Measurements from ENCODE around the gene DNAJC15. TPM values are rescaled to one million over a fixed set of nuclear protein-coding genes. Genes with fewer than 3 reads are reported as not detected.

The DNAJC15 gene
- total RNA-seq, 1 experiment from 2014 or later: 20.3 TPM

DNA sequence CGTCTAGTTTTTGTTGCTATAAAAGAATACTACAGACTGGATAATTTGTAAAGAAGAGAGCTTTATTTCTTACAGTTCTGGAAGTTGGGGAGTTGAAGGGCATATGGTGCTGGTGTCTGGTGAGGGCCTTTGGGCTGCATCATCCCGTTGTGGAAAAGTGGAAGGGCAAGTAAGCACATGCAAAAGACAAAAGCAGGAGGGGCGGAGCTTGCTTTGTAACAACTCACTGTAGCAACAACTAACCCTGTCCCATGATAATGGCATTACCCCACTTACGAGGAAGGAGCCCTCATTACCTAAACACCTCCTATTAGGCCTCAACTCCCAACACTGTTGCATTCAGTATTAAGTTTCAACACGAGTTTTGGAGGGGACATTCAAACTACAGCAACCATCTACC, 7.2 kb upstream of the DNAJC15 start:
- in situ Hi-C loops (cut with HindIII; ENCODE audit: low pct_unique_long_range_greater_than_20kb, low sequenced_read_pairs): no loop called here
- ChIA-PET POLR2A (no interaction called here), CTCF (no interaction called here)

DNA sequence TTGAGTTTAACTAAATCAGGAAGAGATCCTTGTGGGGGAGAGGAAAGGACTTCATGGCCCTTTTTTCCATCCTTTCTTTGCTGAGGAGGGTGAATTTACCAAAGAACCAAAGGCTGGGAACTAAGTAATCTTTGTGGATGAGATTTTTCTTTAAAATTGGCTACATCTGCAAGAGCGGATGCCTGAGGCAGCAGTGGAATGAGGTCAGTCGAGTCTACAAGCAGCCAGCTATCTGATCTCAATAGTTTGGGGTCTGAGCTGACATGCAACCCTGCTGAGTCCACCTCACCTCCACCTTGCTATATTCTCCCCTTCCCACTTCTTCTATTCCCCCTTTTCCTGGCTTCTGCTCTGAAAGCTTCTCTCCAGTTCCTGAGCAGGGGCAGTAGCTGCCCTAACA, 3.6 kb upstream of the DNAJC15 start:
- Histone ChIP-seq H3K4me1 (ENCODE audit: control insufficient read depth, insufficient read depth, low read length) (no peaks in the 10 kb centered on the region), H3K27me3 (ENCODE audit: control insufficient read depth, insufficient read depth, low read length) (no peaks in the 10 kb centered on the region), H3K9me3 (ENCODE audit: control insufficient read depth, insufficient read depth, low read depth, low read length) (no peaks in the 10 kb centered on the region), H3K27ac (ENCODE audit: low read length) (no peak overlapping the region), H3K4me3 (ENCODE audit: low read depth in 2 of 2, low read length in 2 of 2) (no peak overlapping the region), H3K36me3 (ENCODE audit: control insufficient read depth, insufficient read depth, low read length) (no peaks in the 10 kb centered on the region)
- TF ChIP-seq POLR2AphosphoS5 (IDR thresholded peaks at IDR 0.05; ENCODE audit: low read depth, low read length) (no peak), SIN3A (IDR thresholded peaks at IDR 0.05; ENCODE audit: borderline replicate concordance, insufficient read depth, low read depth, low read length) (no peak), TCF7L2 (IDR thresholded peaks at IDR 0.05; ENCODE audit: low read depth, low read length) (no peak)
- TF ChIP-seq, protein P1, sequence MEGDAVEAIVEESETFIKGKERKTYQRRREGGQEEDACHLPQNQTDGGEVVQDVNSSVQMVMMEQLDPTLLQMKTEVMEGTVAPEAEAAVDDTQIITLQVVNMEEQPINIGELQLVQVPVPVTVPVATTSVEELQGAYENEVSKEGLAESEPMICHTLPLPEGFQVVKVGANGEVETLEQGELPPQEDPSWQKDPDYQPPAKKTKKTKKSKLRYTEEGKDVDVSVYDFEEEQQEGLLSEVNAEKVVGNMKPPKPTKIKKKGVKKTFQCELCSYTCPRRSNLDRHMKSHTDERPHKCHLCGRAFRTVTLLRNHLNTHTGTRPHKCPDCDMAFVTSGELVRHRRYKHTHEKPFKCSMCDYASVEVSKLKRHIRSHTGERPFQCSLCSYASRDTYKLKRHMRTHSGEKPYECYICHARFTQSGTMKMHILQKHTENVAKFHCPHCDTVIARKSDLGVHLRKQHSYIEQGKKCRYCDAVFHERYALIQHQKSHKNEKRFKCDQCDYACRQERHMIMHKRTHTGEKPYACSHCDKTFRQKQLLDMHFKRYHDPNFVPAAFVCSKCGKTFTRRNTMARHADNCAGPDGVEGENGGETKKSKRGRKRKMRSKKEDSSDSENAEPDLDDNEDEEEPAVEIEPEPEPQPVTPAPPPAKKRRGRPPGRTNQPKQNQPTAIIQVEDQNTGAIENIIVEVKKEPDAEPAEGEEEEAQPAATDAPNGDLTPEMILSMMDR (IDR thresholded peaks at IDR 0.05): no peak
- TF ChIP-seq, protein P2, sequence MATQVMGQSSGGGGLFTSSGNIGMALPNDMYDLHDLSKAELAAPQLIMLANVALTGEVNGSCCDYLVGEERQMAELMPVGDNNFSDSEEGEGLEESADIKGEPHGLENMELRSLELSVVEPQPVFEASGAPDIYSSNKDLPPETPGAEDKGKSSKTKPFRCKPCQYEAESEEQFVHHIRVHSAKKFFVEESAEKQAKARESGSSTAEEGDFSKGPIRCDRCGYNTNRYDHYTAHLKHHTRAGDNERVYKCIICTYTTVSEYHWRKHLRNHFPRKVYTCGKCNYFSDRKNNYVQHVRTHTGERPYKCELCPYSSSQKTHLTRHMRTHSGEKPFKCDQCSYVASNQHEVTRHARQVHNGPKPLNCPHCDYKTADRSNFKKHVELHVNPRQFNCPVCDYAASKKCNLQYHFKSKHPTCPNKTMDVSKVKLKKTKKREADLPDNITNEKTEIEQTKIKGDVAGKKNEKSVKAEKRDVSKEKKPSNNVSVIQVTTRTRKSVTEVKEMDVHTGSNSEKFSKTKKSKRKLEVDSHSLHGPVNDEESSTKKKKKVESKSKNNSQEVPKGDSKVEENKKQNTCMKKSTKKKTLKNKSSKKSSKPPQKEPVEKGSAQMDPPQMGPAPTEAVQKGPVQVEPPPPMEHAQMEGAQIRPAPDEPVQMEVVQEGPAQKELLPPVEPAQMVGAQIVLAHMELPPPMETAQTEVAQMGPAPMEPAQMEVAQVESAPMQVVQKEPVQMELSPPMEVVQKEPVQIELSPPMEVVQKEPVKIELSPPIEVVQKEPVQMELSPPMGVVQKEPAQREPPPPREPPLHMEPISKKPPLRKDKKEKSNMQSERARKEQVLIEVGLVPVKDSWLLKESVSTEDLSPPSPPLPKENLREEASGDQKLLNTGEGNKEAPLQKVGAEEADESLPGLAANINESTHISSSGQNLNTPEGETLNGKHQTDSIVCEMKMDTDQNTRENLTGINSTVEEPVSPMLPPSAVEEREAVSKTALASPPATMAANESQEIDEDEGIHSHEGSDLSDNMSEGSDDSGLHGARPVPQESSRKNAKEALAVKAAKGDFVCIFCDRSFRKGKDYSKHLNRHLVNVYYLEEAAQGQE (IDR thresholded peaks at IDR 0.05; ENCODE audit: insufficient read depth in 1 of 2, low read depth in 2 of 2, low read length in 1 of 2): no peak
- DNase-seq (ENCODE audit: low read depth, low spot score) (no peak), ATAC-seq (no peak)
- no TSS peak for BruUV-seq (replicated peaks)
- in situ Hi-C loops (cut with HindIII; ENCODE audit: low pct_unique_long_range_greater_than_20kb, low sequenced_read_pairs): no loop called here
- CTCF ChIA-PET: no interaction called here
- intact Hi-C loops (cut with micrococcal nuclease; ENCODE audit: unreplicated experiment): no loop called here
- POLR2A ChIA-PET: no interaction called here

More for the DNA sequence above, 7.2 kb upstream of the DNAJC15 start:
- no peak overlapping the region for H3K4me3 ChIP-seq (ENCODE audit: low read depth in 2 of 2, low read length in 2 of 2)
- H3K27ac ChIP-seq (ENCODE audit: low read length): no peak overlapping the region
- no peaks in the 10 kb centered on the region for H3K9me3 ChIP-seq (ENCODE audit: control insufficient read depth, insufficient read depth, low read depth, low read length)
- DNase-seq (ENCODE audit: low read depth, low spot score) (no peak), ATAC-seq (no peak)
- no peaks in the 10 kb centered on the region for H3K4me1 ChIP-seq (ENCODE audit: control insufficient read depth, insufficient read depth, low read length)
- H3K27me3 ChIP-seq (ENCODE audit: control insufficient read depth, insufficient read depth, low read length): no peaks in the 10 kb centered on the region
- H3K36me3 ChIP-seq (ENCODE audit: control insufficient read depth, insufficient read depth, low read length): no peaks in the 10 kb centered on the region
- intact Hi-C loops (cut with micrococcal nuclease; ENCODE audit: unreplicated experiment): no loop called here
- TF ChIP-seq, protein P1 (IDR thresholded peaks at IDR 0.05): no peak
- no TSS peak for BruUV-seq (replicated peaks)

DNA sequence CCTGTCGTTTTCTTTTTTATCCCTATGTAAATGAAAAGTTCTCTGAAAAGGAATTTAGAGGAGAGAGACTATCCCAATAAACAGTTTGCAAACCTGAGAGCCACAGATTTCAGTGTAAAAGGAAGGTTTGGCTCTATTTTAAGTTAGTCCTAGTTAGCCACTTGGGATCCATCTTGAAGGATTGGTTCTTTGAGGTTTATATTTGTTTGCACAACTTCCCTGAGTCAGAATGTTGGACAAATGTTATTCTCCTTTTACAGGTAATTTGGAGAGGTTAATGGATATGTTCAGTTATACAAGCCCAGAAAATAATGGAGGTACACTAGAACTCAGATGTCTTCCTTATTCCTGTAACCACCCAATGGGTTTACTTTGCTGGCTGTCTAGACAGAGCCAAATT, 2.6 kb upstream of the DNAJC15 start:
- DNase-seq (ENCODE audit: low read depth, low spot score) (no peak), ATAC-seq (no peak)
- in situ Hi-C loops (cut with HindIII; ENCODE audit: low pct_unique_long_range_greater_than_20kb, low sequenced_read_pairs) (no loop called here), intact Hi-C loops (cut with micrococcal nuclease; ENCODE audit: unreplicated experiment) (no loop called here)
- TF ChIP-seq POLR2AphosphoS5 (IDR thresholded peaks at IDR 0.05; ENCODE audit: low read depth, low read length) (no peak), TCF7L2 (IDR thresholded peaks at IDR 0.05; ENCODE audit: low read depth, low read length) (no peak), SIN3A (IDR thresholded peaks at IDR 0.05; ENCODE audit: borderline replicate concordance, insufficient read depth, low read depth, low read length) (no peak)
- TF ChIP-seq, protein P2 (IDR thresholded peaks at IDR 0.05; ENCODE audit: insufficient read depth in 1 of 2, low read depth in 2 of 2, low read length in 1 of 2): no peak
- TF ChIP-seq, protein P1 (IDR thresholded peaks at IDR 0.05): no peak
- Histone ChIP-seq H3K4me3 (ENCODE audit: low read depth in 2 of 2, low read length in 2 of 2) (no peak overlapping the region), H3K9me3 (ENCODE audit: control insufficient read depth, insufficient read depth, low read depth, low read length) (no peaks in the 10 kb centered on the region), H3K27me3 (ENCODE audit: control insufficient read depth, insufficient read depth, low read length) (no peaks in the 10 kb centered on the region), H3K36me3 (ENCODE audit: control insufficient read depth, insufficient read depth, low read length) (no peaks in the 10 kb centered on the region), H3K27ac (ENCODE audit: low read length) (no peak overlapping the region), H3K4me1 (ENCODE audit: control insufficient read depth, insufficient read depth, low read length) (no peaks in the 10 kb centered on the region)
- no TSS peak for BruUV-seq (replicated peaks)
- ChIA-PET CTCF (no interaction called here), POLR2A (no interaction called here)

Data from Panc1 (cell line).